GDM1 (cell line): ENCODE measurements around the gene SRRM4.

ENCODE experiments used
- DNase-seq: peaks from one replicate; lab custom pipeline; 2025; lab: John Stamatoyannopoulos, UW

SRRM4 gene

DNA sequence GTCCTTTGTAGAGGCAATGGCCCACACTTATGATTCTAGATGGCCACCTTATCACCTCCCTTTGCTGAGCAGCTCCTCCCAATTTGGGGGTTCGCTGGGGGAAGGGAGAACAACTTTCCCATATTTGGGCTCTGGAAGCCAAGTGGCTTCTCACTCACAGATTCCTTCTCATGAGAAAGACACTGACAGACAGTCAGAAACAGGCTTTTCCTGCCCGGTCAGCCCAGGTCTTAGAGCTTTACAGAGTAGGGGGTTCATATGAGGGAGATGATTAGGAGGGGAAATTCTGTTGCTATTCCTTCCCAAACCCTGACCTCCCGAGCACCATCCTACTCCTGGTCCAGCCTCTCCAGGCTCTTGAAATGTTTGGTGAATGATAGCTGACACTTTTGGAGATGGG lies 137.3 kb downstream of the SRRM4 start:
- no peak for DNase-seq

DNA sequence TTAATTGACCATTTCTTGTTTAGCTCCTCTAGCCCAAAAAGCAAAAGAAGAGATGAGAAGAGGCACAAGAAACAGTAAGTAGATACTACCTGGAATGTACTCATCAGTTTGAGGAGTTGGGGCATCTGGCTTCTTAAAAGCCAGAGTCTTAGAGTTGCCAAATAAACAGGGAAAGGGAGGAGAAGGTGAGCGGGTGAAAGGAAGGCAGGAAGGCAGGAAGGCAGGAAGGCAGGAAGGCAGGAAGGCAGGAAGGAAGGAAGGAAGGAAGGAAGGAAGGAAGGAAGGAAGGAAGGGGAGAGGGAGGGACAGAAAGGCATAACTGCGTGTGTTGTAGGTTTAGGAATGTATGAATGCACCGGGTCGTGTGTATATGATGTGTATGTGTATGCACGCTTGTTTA lies 140.7 kb downstream of the SRRM4 start:
- DNase-seq, result no peak

DNA sequence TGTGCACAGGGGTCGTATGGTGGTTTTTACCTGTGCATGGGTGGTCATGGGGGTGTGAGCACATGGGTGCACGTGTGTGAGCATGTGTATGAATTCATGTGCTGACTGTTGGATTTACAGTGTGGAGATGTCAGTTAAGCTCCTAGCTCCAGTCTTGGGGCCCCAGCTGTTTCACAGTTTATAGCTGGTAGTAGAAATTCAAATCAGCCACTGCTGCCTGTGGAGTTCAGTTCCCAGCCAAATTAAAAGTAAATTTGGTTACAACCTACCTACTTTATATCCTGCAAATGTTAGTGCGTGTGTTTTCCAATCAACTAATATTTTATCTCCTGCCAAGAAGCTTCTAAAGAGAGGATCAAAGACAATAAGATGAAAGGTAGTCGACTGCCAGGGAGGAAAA lies 141.4 kb downstream of the SRRM4 start:
- no peak for DNase-seq

- no peak for DNase-seq
Measured at GRCh38 chr12:119128527-119128926, 147.2 kb downstream of the SRRM4 start.

GRCh38 chr12:119129827-119130434 lies 148.6 kb downstream of the SRRM4 start:
- DNase-seq, result no peak

DNA sequence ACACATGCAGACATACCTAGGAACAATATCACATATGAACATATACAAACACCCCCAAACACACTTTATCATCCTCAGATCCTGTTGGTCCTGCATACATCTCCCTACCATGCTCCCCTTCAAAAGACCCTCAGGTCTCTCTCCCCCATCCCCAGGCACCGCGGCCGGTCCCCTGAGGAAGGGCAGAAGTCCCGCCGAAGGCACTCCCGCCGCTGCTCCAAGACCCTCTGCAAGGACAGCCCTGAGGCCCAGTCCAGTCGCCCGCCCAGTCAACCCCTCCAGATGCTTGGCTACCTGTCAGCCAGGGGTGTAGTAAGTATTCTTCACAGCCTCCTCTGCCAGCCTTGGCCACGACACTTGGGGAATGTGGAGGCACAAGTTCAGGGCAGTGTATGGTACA lies 149.2 kb downstream of the SRRM4 start:
- DNase-seq, result no peak

- no peak for DNase-seq
Measured at GRCh38 chr12:119134284-119135072, 153.1 kb downstream of the SRRM4 start.

GRCh38 chr12:119136811-119137410 lies 155.6 kb downstream of the SRRM4 start:
- DNase-seq, result no peak

GRCh38 chr12:119139448-119139847 lies 158.1 kb downstream of the SRRM4 start:
- no peak for DNase-seq

- no peak for DNase-seq
Measured at GRCh38 chr12:119145367-119145766, 164.0 kb downstream of the SRRM4 start.

- no peak for DNase-seq
Measured at GRCh38 chr12:119147847-119148448, 166.6 kb downstream of the SRRM4 start.

DNA sequence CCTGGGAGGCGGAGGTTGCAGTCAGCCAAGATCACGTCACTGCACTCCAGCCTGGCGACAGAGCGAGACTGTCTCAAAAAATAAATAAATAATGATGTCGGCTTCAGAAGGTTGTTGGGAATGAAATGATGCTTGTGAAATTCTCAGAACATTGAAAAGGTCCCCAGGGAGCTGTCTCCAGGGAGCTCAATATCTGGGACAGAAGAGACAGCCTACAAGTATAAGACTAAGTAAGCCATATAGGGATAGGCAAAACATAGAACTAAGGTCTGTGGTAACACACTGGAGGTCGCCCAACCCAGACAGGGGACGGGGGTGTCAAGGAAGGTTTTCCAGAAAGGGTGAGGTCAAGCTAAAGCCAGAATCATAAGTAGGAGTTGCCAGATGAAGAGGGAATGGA lies 167.9 kb downstream of the SRRM4 start:
- no peak for DNase-seq

DNA sequence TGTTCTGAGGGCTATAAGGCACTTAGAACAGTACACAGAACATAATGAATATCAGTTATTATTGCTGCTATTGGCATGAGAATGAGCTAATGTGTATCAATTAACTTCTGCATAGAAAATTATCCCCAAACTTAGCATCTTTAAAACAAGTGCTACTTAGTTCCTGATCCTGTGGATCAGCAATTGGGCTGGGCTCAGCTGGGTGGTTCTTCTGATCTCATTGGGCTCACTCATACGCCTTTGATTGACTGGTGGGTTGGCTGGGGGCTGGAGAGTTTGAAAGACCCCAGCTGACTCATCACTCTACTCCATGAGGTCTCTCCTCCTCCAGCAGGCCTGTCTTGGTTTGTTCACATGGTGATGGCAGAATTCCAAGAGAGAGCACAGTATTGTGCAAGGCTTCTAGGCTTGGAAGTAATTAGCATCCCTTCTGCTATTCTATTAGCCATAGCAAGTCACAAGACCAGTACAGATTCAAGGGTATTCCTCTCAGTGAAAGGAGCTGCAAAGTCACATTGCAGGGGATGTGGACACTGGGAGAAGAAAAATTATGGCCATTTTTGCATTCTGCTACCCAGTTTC lies 170.2 kb downstream of the SRRM4 start:
- no peak for DNase-seq

GRCh38 chr12:119153477-119154434 lies 172.4 kb downstream of the SRRM4 start:
- no peak for DNase-seq

DNA sequence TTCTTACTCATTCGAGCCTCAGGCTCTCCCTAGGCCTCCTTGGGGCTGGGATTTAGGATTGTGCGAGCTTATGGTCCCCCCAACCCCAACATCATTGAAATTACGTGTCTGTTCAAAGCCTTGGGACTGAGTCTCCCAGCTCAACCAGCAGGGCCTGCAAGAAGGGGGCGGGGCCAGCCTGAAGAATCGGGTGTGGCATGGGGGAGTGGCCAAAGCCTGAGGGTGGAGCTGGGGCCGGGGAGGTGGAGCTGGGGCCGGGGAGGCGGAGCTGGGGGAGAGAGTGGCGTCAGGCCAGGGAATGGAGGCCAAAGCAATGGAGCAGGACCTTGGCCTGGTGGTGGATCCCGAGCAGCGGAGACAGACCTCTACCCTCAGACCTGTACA lies 173.1 kb downstream of the SRRM4 start:
- no peak for DNase-seq

DNA sequence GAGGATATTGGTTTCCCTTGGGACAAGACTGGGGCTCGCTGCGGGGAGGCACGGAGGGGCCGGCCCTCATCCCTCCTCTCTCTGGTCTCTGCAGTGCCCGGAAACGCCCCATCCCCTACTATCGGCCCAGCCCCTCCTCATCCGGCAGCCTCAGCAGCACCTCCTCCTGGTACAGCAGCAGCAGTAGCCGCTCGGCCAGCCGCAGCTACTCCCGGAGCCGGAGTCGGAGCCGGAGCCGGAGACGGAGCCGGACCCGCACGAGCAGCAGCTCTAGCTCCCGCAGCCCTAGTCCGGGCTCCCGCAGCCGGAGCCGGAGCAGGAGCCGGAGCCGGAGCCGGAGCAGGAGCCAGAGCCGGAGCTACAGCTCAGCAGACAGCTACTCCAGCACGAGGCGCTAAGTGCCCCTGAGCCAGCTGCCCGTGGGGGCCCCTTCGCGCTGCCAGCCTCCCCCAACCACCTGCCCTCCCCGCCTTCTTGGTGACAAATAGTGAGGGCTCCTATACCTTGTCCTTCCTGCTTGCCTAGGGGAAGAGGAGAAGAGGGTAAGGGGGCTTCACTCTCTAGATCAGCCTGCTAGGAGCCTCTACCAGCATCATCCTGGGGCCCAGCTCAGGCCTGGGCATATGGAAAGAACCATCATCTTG lies 175.2 kb downstream of the SRRM4 start:
- no peak for DNase-seq

DNA sequence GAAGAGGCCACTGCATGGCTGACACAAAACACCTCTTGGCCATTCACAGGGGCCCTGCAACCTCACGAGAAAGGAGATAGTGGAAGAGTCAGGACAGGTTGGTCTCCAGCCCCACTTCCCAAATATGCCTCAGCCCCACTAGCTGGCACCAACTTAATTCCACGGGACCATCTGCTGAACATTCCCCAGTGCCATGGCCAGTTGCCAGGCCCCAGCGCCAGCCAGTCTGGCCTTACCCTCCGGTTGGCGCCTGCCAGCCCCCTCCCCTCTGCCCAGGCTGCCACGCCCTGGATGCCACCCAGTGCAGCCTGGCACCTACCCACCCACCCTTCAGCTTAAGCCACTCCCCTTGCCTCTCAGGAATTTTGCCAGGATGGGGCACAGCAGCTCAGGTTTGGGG lies 176.2 kb downstream of the SRRM4 start:
- no peak for DNase-seq

- no peak for DNase-seq
Measured at GRCh38 chr12:119157978-119158377, 176.6 kb downstream of the SRRM4 start.

DNA sequence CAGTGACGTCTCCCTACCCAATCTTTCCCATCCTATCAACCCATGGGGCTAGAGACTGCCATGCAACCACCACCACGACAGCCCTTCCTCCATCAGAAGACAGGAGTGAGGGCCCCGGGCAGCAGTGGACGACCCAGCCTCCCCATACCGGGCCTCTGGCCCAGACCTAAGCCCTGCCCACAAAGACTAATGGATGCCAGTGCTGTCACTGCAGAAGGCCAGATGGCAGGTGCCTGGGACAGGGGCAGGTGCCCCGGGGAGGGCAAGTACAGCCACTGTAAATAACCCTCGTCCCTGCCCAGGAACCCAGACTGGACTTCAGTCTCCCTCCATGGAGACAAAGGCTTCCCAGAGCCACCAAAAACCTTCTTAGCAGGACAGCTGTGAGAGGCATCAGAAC lies 177.1 kb downstream of the SRRM4 start:
- no peak for DNase-seq

DNA sequence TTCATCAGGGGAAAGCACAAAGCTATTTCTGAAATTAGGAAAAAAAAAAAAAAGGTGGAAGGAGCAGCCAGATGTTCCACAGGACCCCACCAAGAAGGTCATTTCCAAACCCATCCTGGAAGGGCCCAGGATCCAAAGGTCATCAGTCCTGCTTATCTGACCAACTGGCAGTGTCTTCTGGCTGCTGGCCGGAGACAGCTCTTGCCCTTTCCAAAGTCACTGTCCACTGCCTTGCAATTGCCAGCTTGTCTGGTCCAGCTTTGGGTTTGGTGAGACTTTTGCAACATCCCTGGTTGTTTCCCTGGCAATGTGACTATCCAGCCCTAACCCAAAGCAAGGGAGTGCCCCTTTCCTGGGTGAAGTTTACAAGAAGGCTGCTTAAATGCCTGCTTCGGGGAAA lies 178.5 kb downstream of the SRRM4 start:
- DNase-seq, result no peak

- no peak for DNase-seq
Measured at GRCh38 chr12:119167902-119168301, 186.6 kb downstream of the SRRM4 start.
